ENCODE measurements around the gene NEUROD6. TPM values are rescaled to one million over a fixed set of nuclear protein-coding genes. Genes with fewer than 3 reads are reported as not detected.

The NEUROD6 gene
- total RNA-seq, 2 donors from 2014 or later = not detected

- intact Hi-C loops (cut with DNase I) = no loop called here
- Histone ChIP-seq H3K4me1 (replicated peaks) (no peaks in the 10 kb centered on the region), H3K27ac (no peak overlapping the region), H3K9me3 (no peaks in the 10 kb centered on the region), H3K4me3 (no peak overlapping the region), H3K27me3 (replicated peaks; ENCODE audit: insufficient read depth) (no peaks in the 10 kb centered on the region), H3K36me3 (no peaks in the 10 kb centered on the region)
- WGBS = 85% methylated on average over 7 of the region's 7 CpGs
- TF ChIP-seq POLR2AphosphoS5 (IDR thresholded peaks at IDR 0.05) (no peak), POLR2A (IDR thresholded peaks at IDR 0.05) (no peak), CTCF (IDR thresholded peaks at IDR 0.05) (no peak)
- no peak for DNase-seq (ENCODE audit: low spot score)
Measured at GRCh38 chr7:31312889-31313288, 27.6 kb downstream of the NEUROD6 start.

GRCh38 chr7:31311552-31311951, 29.0 kb downstream of the NEUROD6 start:
- Histone ChIP-seq H3K4me1 (replicated peaks) (no peaks in the 10 kb centered on the region), H3K9me3 (no peaks in the 10 kb centered on the region), H3K4me3 (no peak overlapping the region), H3K27ac (no peak overlapping the region), H3K27me3 (replicated peaks; ENCODE audit: insufficient read depth) (no peaks in the 10 kb centered on the region), H3K36me3 (no peaks in the 10 kb centered on the region)
- intact Hi-C loops (cut with DNase I) = no loop called here
- no peak for TF ChIP-seq CTCF (IDR thresholded peaks at IDR 0.05)
- TF ChIP-seq POLR2AphosphoS5 (IDR thresholded peaks at IDR 0.05) = no peak
- TF ChIP-seq POLR2A (IDR thresholded peaks at IDR 0.05) = no peak
- no peak for DNase-seq (ENCODE audit: low spot score)
- WGBS = 54% methylated on average over 6 of the region's 6 CpGs

- no peak for TF ChIP-seq POLR2AphosphoS5 (IDR thresholded peaks at IDR 0.05)
- TF ChIP-seq POLR2A (IDR thresholded peaks at IDR 0.05) = no peak
- TF ChIP-seq CTCF (IDR thresholded peaks at IDR 0.05) = no peak
- 67% methylated on average over 4 of the region's 4 CpGs for WGBS
- no peak overlapping the region for H3K27ac ChIP-seq
- intact Hi-C loops (cut with DNase I) = no loop called here
- no peak for DNase-seq (ENCODE audit: low spot score)
- no peaks in the 10 kb centered on the region for H3K4me1 ChIP-seq (replicated peaks)
- no peak overlapping the region for H3K4me3 ChIP-seq
- no peaks in the 10 kb centered on the region for H3K27me3 ChIP-seq (replicated peaks; ENCODE audit: insufficient read depth)
- no peaks in the 10 kb centered on the region for H3K36me3 ChIP-seq
- H3K9me3 ChIP-seq = no peaks in the 10 kb centered on the region
Measured at GRCh38 chr7:31310321-31310935, 30.1 kb downstream of the NEUROD6 start.

GRCh38 chr7:31309407-31309806, 31.1 kb downstream of the NEUROD6 start:
- whole genome bisulfite sequencing = 35% methylated on average over 4 of the region's 4 CpGs

More at GRCh38 chr7:31309407-31309806, 31.1 kb downstream of the NEUROD6 start:
- H3K36me3 ChIP-seq = no peaks in the 10 kb centered on the region
- intact Hi-C loops (cut with DNase I) = no loop called here
- no peaks in the 10 kb centered on the region for H3K4me1 ChIP-seq (replicated peaks)
- no peak overlapping the region for H3K4me3 ChIP-seq
- no peaks in the 10 kb centered on the region for H3K9me3 ChIP-seq
- H3K27ac ChIP-seq = no peak overlapping the region
- H3K27me3 ChIP-seq (replicated peaks; ENCODE audit: insufficient read depth) = no peaks in the 10 kb centered on the region
- TF ChIP-seq POLR2A (IDR thresholded peaks at IDR 0.05) (no peak), POLR2AphosphoS5 (IDR thresholded peaks at IDR 0.05) (no peak), CTCF (IDR thresholded peaks at IDR 0.05) (no peak)
- DNase-seq (ENCODE audit: low spot score) = no peak
